Neural crest cell (in vitro differentiated cells): Measurements from ENCODE around the gene ANP32E. TPM values are rescaled to one million over a fixed set of nuclear protein-coding genes. Genes with fewer than 3 reads are reported as not detected.

Experiments
- DNase-seq: peaks from one replicate; pipeline ENCODE4 v3.0.0; 2021; ENCODE audit warnings: low read depth, mixed read lengths, low spot score
- H3K27ac Mint-ChIP-seq: one replicate; pipeline ENCODE4 v1.8.0; 2021; ENCODE audit warnings: mild to moderate bottlenecking, mixed read lengths; ENCODE audit not compliant: unreplicated experiment
- H3K27me3 Mint-ChIP-seq: 2 replicates; pipeline ENCODE4 v1.8.0; 2021; ENCODE audit warnings: low read depth, mild to moderate bottlenecking, mixed read lengths
- H3K36me3 Mint-ChIP-seq: 2 replicates; pipeline ENCODE4 v1.8.0; 2021; ENCODE audit warnings: low read depth, mild to moderate bottlenecking, mixed read lengths
- H3K4me1 Mint-ChIP-seq: 2 replicates; pipeline ENCODE4 v1.8.0; 2021; ENCODE audit warnings: mixed read lengths
- H3K4me3 Mint-ChIP-seq: one replicate; pipeline ENCODE4 v1.8.0; 2021; ENCODE audit warnings: mild to moderate bottlenecking, mixed read lengths
- H3K9me3 Mint-ChIP-seq: 2 replicates; pipeline ENCODE4 v1.8.0; 2021; ENCODE audit warnings: mixed read lengths
- total RNA-seq: library from RNA; stranded (reverse); gene quantifications from 2 replicates; pipeline ENCODE4 v1.2.1, GENCODE V29; 2021
- TF ChIP-seq, protein P1 (sequence below): fragments of 200-600 bp; sonication (generic); conservative IDR thresholded peaks from 2 replicates; pipeline ENCODE4 v1.5.0; 2021; ENCODE audit warnings: antibody characterized with exemption, mild to moderate bottlenecking

ANP32E gene
- total RNA-seq, 1 donor from 2014 or later = 110 TPM

DNA sequence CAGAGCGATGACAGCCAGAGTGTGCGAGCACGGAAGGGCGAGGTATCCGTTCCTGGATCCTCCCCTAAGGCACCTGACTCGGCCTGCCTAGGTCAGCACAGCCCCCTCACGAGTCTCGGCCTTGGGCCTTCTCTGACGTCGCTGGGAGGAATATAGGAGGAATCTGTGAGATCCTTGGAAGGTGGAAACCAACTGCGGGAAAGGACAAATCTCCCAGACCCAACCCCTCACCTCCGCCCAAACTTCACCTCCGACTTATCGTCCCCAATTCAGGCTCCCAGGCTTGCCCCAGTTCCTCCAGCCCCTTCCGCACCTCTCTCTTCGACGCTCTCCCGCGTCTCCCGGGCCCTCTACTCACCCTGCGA lies 32.4 kb upstream of the ANP32E start:
- Mint-ChIP-seq H3K4me3 (peak overlapping the region; percentile 97), H3K4me1 (peaks cover 45% of the 10 kb centered on the region), H3K9me3 (no peaks in the 10 kb centered on the region), H3K27ac (peak overlapping the region; percentile 97), H3K36me3 (no peaks in the 10 kb centered on the region), H3K27me3 (no peaks in the 10 kb centered on the region)
- no peak for DNase-seq
- TF ChIP-seq, protein P1, sequence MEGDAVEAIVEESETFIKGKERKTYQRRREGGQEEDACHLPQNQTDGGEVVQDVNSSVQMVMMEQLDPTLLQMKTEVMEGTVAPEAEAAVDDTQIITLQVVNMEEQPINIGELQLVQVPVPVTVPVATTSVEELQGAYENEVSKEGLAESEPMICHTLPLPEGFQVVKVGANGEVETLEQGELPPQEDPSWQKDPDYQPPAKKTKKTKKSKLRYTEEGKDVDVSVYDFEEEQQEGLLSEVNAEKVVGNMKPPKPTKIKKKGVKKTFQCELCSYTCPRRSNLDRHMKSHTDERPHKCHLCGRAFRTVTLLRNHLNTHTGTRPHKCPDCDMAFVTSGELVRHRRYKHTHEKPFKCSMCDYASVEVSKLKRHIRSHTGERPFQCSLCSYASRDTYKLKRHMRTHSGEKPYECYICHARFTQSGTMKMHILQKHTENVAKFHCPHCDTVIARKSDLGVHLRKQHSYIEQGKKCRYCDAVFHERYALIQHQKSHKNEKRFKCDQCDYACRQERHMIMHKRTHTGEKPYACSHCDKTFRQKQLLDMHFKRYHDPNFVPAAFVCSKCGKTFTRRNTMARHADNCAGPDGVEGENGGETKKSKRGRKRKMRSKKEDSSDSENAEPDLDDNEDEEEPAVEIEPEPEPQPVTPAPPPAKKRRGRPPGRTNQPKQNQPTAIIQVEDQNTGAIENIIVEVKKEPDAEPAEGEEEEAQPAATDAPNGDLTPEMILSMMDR = no peak

DNA sequence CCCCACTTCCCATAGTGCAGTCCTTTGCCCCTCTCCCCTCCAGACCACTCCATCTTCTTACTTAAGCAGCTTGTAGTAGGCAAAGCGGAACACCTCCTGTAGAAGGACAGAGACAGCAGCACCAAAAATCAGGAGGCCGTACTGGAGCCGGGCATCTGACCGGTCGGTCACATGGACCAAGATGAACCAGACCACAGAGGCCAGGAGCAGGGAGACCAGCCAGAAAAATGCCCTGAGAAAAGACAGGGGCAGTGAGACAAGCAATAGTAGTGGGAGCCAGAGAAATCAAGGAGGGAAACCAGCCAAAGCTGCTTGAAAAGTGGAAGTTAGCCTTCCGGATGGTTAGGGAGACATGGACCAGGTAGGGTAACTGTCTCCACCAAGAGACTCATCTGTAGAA lies 32.0 kb upstream of the ANP32E start:
- DNase-seq = no peak
- H3K4me3 Mint-ChIP-seq = peak overlapping the region; percentile 97
- H3K27me3 Mint-ChIP-seq = no peaks in the 10 kb centered on the region
- peaks cover 41% of the 10 kb centered on the region for H3K4me1 Mint-ChIP-seq
- TF ChIP-seq, protein P1 = no peak
- H3K9me3 Mint-ChIP-seq = no peaks in the 10 kb centered on the region
- H3K36me3 Mint-ChIP-seq = no peaks in the 10 kb centered on the region
- peak overlapping the region; percentile 97 for H3K27ac Mint-ChIP-seq

DNA sequence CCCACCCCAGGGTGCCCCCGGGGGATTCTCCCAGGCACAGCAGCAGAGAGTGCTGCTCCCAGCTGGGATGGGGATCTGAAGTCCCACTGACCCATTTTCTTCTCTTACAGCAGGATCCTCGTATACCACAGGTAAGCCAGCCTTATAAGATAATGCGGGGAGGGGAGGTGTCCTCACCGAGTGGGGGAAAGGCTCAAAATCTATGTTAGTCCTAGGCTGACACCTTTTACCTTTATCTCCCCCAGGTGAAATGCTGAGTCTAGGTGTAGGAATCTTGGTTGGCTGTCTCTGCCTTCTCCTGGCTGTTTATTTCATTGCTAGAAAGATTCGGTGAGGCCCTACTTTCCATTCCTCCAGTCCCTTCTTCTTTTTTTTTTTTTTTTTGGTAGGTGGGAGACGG lies 27.6 kb upstream of the ANP32E start:
- Mint-ChIP-seq H3K27ac (no peak overlapping the region), H3K36me3 (no peaks in the 10 kb centered on the region), H3K9me3 (no peaks in the 10 kb centered on the region), H3K27me3 (no peaks in the 10 kb centered on the region), H3K4me1 (peaks cover 41% of the 10 kb centered on the region), H3K4me3 (peak overlapping the region; percentile 63)
- no peak for DNase-seq
- TF ChIP-seq, protein P1 = no peak

DNA sequence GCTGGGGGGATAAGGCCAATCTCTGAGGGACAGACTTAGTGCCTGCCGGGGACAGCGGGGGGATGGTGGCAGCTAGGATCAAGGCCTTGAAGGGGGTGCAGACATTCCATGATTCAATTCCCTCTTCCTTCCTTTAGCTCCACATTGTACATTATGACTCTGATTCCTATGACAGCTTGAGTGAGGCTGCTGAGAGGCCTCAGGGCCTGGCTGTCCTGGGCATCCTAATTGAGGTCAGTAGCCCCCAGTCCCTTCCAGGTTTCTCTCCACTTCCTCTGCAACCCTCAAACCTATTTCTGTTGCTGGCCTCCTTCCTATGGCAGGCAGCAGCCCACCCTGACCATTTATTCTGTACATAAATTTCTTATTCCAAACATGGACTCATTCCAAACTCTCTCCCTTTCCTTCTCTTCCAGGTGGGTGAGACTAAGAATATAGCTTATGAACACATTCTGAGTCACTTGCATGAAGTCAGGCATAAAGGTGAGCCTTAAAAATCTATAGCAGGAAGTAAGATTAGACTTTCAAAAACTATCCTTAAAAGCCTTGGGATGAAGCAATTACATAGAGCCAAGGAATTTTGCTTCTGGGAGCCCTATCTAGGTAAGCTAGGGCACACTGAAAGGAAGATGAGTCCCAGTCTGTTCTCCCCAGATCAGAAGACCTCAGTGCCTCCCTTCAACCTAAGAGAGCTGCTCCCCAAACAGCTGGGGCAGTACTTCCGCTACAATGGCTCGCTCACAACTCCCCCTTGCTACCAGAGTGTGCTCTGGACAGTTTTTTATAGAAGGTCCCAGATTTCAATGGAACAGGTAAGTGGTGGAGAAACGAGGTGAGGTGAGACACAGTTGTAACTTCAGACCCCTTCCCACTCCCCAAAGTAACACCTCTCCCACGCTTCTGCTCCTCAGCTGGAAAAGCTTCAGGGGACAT lies 26.7 kb upstream of the ANP32E start:
- H3K9me3 Mint-ChIP-seq = no peaks in the 10 kb centered on the region
- H3K4me3 Mint-ChIP-seq = peak overlapping the region; percentile 70
- H3K36me3 Mint-ChIP-seq = no peaks in the 10 kb centered on the region
- TF ChIP-seq, protein P1 = no peak
- no peaks in the 10 kb centered on the region for H3K27me3 Mint-ChIP-seq
- H3K4me1 Mint-ChIP-seq = peaks cover 43% of the 10 kb centered on the region
- no peak overlapping the region for H3K27ac Mint-ChIP-seq
- DNase-seq = no peak

DNA sequence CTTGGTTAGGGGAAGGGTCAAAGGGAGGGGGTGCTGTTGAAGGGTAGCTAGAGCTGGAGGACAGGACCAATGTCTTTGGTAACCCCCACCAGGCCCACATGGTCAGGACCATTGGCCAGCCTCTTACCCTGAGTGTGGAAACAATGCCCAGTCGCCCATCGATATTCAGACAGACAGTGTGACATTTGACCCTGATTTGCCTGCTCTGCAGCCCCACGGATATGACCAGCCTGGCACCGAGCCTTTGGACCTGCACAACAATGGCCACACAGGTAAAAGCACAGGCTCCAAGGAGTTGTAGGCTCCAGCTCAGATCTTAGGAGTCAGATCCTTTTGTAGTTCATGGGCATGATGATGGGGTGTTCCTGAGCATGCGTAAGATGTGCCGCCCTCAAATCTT lies 25.5 kb upstream of the ANP32E start:
- peak overlapping the region; percentile 72 for H3K4me3 Mint-ChIP-seq
- H3K27ac Mint-ChIP-seq = no peak overlapping the region
- peaks cover 45% of the 10 kb centered on the region for H3K4me1 Mint-ChIP-seq
- DNase-seq = no peak
- H3K27me3 Mint-ChIP-seq = no peaks in the 10 kb centered on the region
- TF ChIP-seq, protein P1 = no peak
- no peaks in the 10 kb centered on the region for H3K9me3 Mint-ChIP-seq
- no peaks in the 10 kb centered on the region for H3K36me3 Mint-ChIP-seq
